A673 (cell line): ENCODE data around the gene POLG. TPM values are rescaled to one million over a fixed set of nuclear protein-coding genes. Genes with fewer than 3 reads are reported as not detected.

Experiments used
- BruUV-seq: library from RNA; stranded (reverse); fragments of 400-500 nt; replicated peaks from 2 replicates; lab custom pipeline; 2021; lab: Mats Ljungman, UMichigan
- CTCF ChIA-PET: fragments of 300-600 bp; sonication (Branson Sonifier 250); formaldehyde crosslinking; loops from one replicate; lab custom pipeline; 2022; ENCODE audit warnings: antibody characterized with exemption; lab: Charles Lee
- POLR2A ChIA-PET: fragments of 300-600 bp; sonication (Branson Sonifier 250); formaldehyde crosslinking; loops from one replicate; lab custom pipeline; 2022; ENCODE audit warnings: antibody characterized with exemption; ENCODE audit not compliant: low non-redundant PET; lab: Charles Lee
- DNase-seq: peaks from one replicate; pipeline ENCODE4 v3.0.0-alpha.2; 2015; ENCODE audit warnings: low spot score
- H3K27ac ChIP-seq: fragments of 200-600 bp; sonication (generic); 2 replicates; pipeline ENCODE4 v1.5.1; 2016; ENCODE audit warnings: mixed run types, low read depth, mild to moderate bottlenecking, mixed read lengths, antibody characterized with exemption, low read length; ENCODE audit not compliant: poor library complexity, severe bottlenecking
- H3K27me3 ChIP-seq: fragments of 200-600 bp; sonication (generic); replicated peaks from 2 replicates; pipeline ENCODE4 v1.6.1; 2017; ENCODE audit warnings: mixed run types, low read depth, mild to moderate bottlenecking, mixed read lengths, antibody characterized with exemption, low read length; ENCODE audit not compliant: insufficient read depth, poor library complexity
- H3K36me3 ChIP-seq: fragments of 200-600 bp; sonication (generic); 2 replicates; pipeline ENCODE4 v1.6.1; 2016; ENCODE audit warnings: mixed run types, mild to moderate bottlenecking, mixed read lengths, antibody characterized with exemption, low read length; ENCODE audit not compliant: insufficient read depth, poor library complexity, severe bottlenecking
- H3K4me1 ChIP-seq: fragments of 200-600 bp; sonication (generic); 2 replicates; pipeline ENCODE4 v1.6.1; 2017; ENCODE audit warnings: mixed run types, mild to moderate bottlenecking, mixed read lengths, antibody characterized with exemption, low read length; ENCODE audit not compliant: insufficient read depth, poor library complexity, severe bottlenecking
- H3K4me3 ChIP-seq: fragments of 200-600 bp; sonication (generic); 2 replicates; pipeline ENCODE4 v1.5.1; 2016; ENCODE audit warnings: low read depth, mixed run types, mild to moderate bottlenecking, mixed read lengths, low read length; ENCODE audit not compliant: poor library complexity, severe bottlenecking
- H3K9me3 ChIP-seq: fragments of 200-600 bp; sonication (generic); 2 replicates; pipeline ENCODE4 v1.6.1; 2016; ENCODE audit warnings: mixed run types, low read depth, mild to moderate bottlenecking, mixed read lengths, antibody characterized with exemption, low read length; ENCODE audit not compliant: poor library complexity, severe bottlenecking
- CTCF ChIP-seq: fragments of 300-800, 200-600 bp; sonication (generic); conservative IDR thresholded peaks from 2 replicates; pipeline ENCODE4 v1.5.1; 2017; ENCODE audit warnings: low read depth, mild to moderate bottlenecking, antibody characterized with exemption, low read length, moderate library complexity, mixed read lengths
- EZH2 ChIP-seq: fragments of 200-600 bp; sonication (generic); IDR thresholded peaks from 2 replicates; pipeline ENCODE4 v1.6.1; 2017; ENCODE audit warnings: borderline replicate concordance, low read depth, mild to moderate bottlenecking, mixed read lengths, antibody characterized with exemption, low read length; ENCODE audit not compliant: poor library complexity, severe bottlenecking
- intact Hi-C: fragments of 100-400 bp; cut with micrococcal nuclease; formaldehyde crosslinking; loops from one replicate; pipeline ENCODE4 v1.10.0; 2022; ENCODE audit not compliant: unreplicated experiment
- total RNA-seq: library from RNA; stranded (reverse); gene quantifications from 2 replicates; pipeline ENCODE4 v1.2.3, GENCODE V29; 2021

Gene POLG
- total RNA-seq, 1 experiment from 2014 or later, result 166 TPM

- Histone ChIP-seq H3K9me3 (no peaks in the 10 kb centered on the region), H3K27ac (peak overlapping the region; percentile 88), H3K27me3 (no peaks in the 10 kb centered on the region), H3K4me1 (peaks cover 32% of the 10 kb centered on the region), H3K36me3 (peaks cover 52% of the 10 kb centered on the region), H3K4me3 (peak overlapping the region; percentile 78)
- ChIA-PET CTCF (interaction anchor here (0.9 kb wide), 1 partner anchor 31 kb away, joined by 4 read pairs; no protein-coding TSS in a partner anchor), POLR2A (interaction anchor here (0.7 kb wide), 1 partner anchor 28 kb away, joined by 7 read pairs; no protein-coding TSS in a partner anchor)
- no peak for DNase-seq
- intact Hi-C loops, result no loop called here
- BruUV-seq, result no TSS peak
- TF ChIP-seq CTCF, result no peak
- no peak for TF ChIP-seq EZH2
These were observed 1.4 kb downstream of the POLG start for GRCh38 chr15:89333011-89333860.

GRCh38 chr15:89332446-89332845 lies 2.2 kb downstream of the POLG start:
- Histone ChIP-seq H3K4me3 (peak overlapping the region; percentile 19), H3K4me1 (peaks cover 32% of the 10 kb centered on the region), H3K9me3 (no peaks in the 10 kb centered on the region), H3K27ac (no peak overlapping the region), H3K36me3 (peaks cover 60% of the 10 kb centered on the region), H3K27me3 (no peaks in the 10 kb centered on the region)
- TF ChIP-seq CTCF (peak; percentile 56), EZH2 (no peak)
- no TSS peak for BruUV-seq
- peak; percentile 59 for DNase-seq
- ChIA-PET CTCF (interaction anchor here (0.6 to 0.9 kb wide), 2 partner anchors 15 to 30 kb away, joined by 4 to 5 read pairs; no protein-coding TSS in a partner anchor), POLR2A (interaction anchor here (0.7 kb wide), 1 partner anchor 27 kb away, joined by 7 read pairs; no protein-coding TSS in a partner anchor)
- intact Hi-C loops, result no loop called here

- intact Hi-C loops, result no loop called here
- TF ChIP-seq EZH2, result no peak
- TF ChIP-seq CTCF, result no peak
- no peak for DNase-seq
- Histone ChIP-seq H3K36me3 (peaks cover 74% of the 10 kb centered on the region), H3K4me3 (no peak overlapping the region), H3K27me3 (no peaks in the 10 kb centered on the region), H3K9me3 (no peaks in the 10 kb centered on the region), H3K4me1 (peaks cover 31% of the 10 kb centered on the region), H3K27ac (no peak overlapping the region)
- no TSS peak for BruUV-seq
- CTCF ChIA-PET, result no interaction called here
- POLR2A ChIA-PET, result no interaction called here
These were observed 3.6 kb downstream of the POLG start for GRCh38 chr15:89330881-89331595.
